K562 (cell line): Measurements from ENCODE around the gene MAP2K6. TPM values are rescaled to one million over a fixed set of nuclear protein-coding genes. Genes with fewer than 3 reads are reported as not detected.

ENCODE experiments used
- ATAC-seq: fragments of 200-7000 bp; cut with Tn5 transposase; 3 replicates; pipeline ENCODE4 v1.9.1; 2020; ENCODE audit warnings: moderate library complexity
- BruUV-seq: library from RNA; stranded (reverse); fragments of 400-500 nt; replicated peaks from 2 replicates; lab custom pipeline; 2021; lab: Mats Ljungman, UMichigan
- CTCF ChIA-PET: fragments of 300-600 bp; formaldehyde crosslinking; extraction: SDS; loops from one replicate; lab custom pipeline; 2021; ENCODE audit warnings: low intra/inter-chr PET ratio; lab: Yijun Ruan, JAX
- POLR2A ChIA-PET: fragments of 300-600, 350-650 bp; sonication (Branson Sonifier 250); formaldehyde crosslinking; extraction: SDS; loops from one replicate; lab custom pipeline; 2021; ENCODE audit warnings: antibody characterized with exemption, inconsistent platforms; lab: Yijun Ruan, JAX
- DNase-seq, 4 experiments: peaks; one replicate each; pipeline versions ENCODE4 v3.0.0 to v3.0.0-alpha.2; 2011 to 2018; ENCODE audit warnings: low spot score in 3 of 4, mixed read lengths in 3 of 4; ENCODE audit errors: extremely low read depth in 1 of 4
- FAIRE-seq: peaks from 2 replicates; lab custom pipeline; 2011; peaks lifted over from hg19 to GRCh38; lab: Jason Lieb, UNC
- H2AFZ ChIP-seq: 2 replicates; pipeline ENCODE4 v1.6.0; 2011; ENCODE audit warnings: low read depth, low read length, control low read depth, inconsistent platforms
- H3K27ac ChIP-seq: fragments of 200-600 bp; 3 replicates; pipeline ENCODE4 v1.8.0; 2011; ENCODE audit warnings: low read depth, mild to moderate bottlenecking, control low read depth, inconsistent platforms, low read length, moderate library complexity, mixed read lengths; ENCODE audit errors: extremely low read depth
- H3K27me3 ChIP-seq, 2 experiments: fragments of 300-600 bp in 1 of 2; 2 replicates in 1 of 2; 3 replicates in 1 of 2; pipeline versions ENCODE4 v1.6.0 to v1.8.0; 2011; ENCODE audit warnings: inconsistent platforms in 2 of 2, low read length in 2 of 2, mild to moderate bottlenecking in 1 of 2, mixed read lengths in 1 of 2, moderate library complexity in 1 of 2; ENCODE audit not compliant: control insufficient read depth in 2 of 2, insufficient read depth in 2 of 2
- H3K36me3 ChIP-seq: fragments of 300-600 bp; 3 replicates; pipeline ENCODE4 v1.8.0; 2011; ENCODE audit warnings: mild to moderate bottlenecking, low read length, inconsistent platforms; ENCODE audit not compliant: control insufficient read depth, insufficient read depth
- H3K4me1 ChIP-seq, 2 experiments: fragments of 200-600 bp in 1 of 2; replicated peaks in 1 of 2; 2 replicates in 1 of 2; 3 replicates in 1 of 2; pipeline versions ENCODE4 v1.5.1 to v1.8.0; 2011; ENCODE audit warnings: inconsistent platforms in 2 of 2, low read length in 2 of 2, mild to moderate bottlenecking in 1 of 2, mixed read lengths in 1 of 2, moderate library complexity in 1 of 2; ENCODE audit not compliant: control insufficient read depth in 2 of 2, insufficient read depth in 2 of 2
- H3K4me2 ChIP-seq: 2 replicates; pipeline ENCODE4 v1.6.1; 2011; ENCODE audit warnings: low read length, control low read depth, inconsistent platforms, mixed read lengths; ENCODE audit not compliant: insufficient read depth
- H3K4me3 ChIP-seq: fragments of 200-600 bp; sonication (generic), shearing (Covaris generic); 2 replicates; pipeline ENCODE4 v1.5.1; 2016; ENCODE audit warnings: control low read depth, inconsistent platforms
- H3K79me2 ChIP-seq: fragments of 200-600 bp; 3 replicates; pipeline ENCODE4 v1.8.0; 2011; ENCODE audit warnings: low read length, inconsistent platforms; ENCODE audit not compliant: control insufficient read depth, insufficient read depth
- H3K9ac ChIP-seq, 2 experiments: 2 replicates each; pipeline versions ENCODE4 v1.6.0 to v1.6.1; 2011; ENCODE audit warnings: low read depth in 2 of 2, low read length in 2 of 2, control low read depth in 1 of 2, inconsistent platforms in 1 of 2, mild to moderate bottlenecking in 1 of 2, mixed read lengths in 1 of 2; ENCODE audit not compliant: insufficient read depth in 1 of 2
- H3K9me1 ChIP-seq: one replicate; pipeline ENCODE4 v1.6.0; 2011; ENCODE audit warnings: inconsistent platforms, mild to moderate bottlenecking, low read length, moderate library complexity; ENCODE audit not compliant: control insufficient read depth, insufficient read depth
- H3K9me3 ChIP-seq: replicated peaks from 2 replicates; pipeline ENCODE4 v1.5.1; 2011; ENCODE audit warnings: low read depth, low read length, inconsistent platforms; ENCODE audit not compliant: control insufficient read depth, insufficient read depth
- H4K20me1 ChIP-seq: replicated peaks from 2 replicates; pipeline ENCODE4 v1.6.1; 2011; ENCODE audit warnings: low read length, inconsistent platforms, mixed read lengths; ENCODE audit not compliant: control insufficient read depth, insufficient read depth
- ATF7 ChIP-seq: fragments of 450-650 bp; IDR thresholded peaks from 2 replicates; pipeline ENCODE4 v1.7.1; 2014; ENCODE audit warnings: mild to moderate bottlenecking, moderate library complexity
- CBX3 ChIP-seq, 2 experiments: IDR thresholded peaks; 1 replicate in 1 of 2; 2 replicates in 1 of 2; pipeline ENCODE4 v1.6.1; 2012; ENCODE audit warnings: inconsistent platforms in 2 of 2, low read length in 2 of 2, borderline replicate concordance in 1 of 2, control low read depth in 1 of 2
- LEF1 ChIP-seq: fragments of 450-650 bp; IDR thresholded peaks from 2 replicates; pipeline ENCODE4 v1.6.1; 2016; ENCODE audit warnings: mild to moderate bottlenecking
- PRMT5 ChIP-seq: sonication (generic); formaldehyde crosslinking; IDR thresholded peaks from 2 replicates; pipeline ENCODE4 v1.5.0; 2020; ENCODE audit warnings: missing genetic modification reagents
- SOX6 ChIP-seq: fragments of 450-650 bp; IDR thresholded peaks from 2 replicates; pipeline ENCODE4 v1.6.1; 2014; ENCODE audit warnings: mild to moderate bottlenecking
- ZNF79 ChIP-seq: fragments of 250-450 bp; sonication (Bioruptor Pico); IDR thresholded peaks from 2 replicates; pipeline ENCODE4 v1.4.0; 2020; ENCODE audit warnings: low read depth, mild to moderate bottlenecking, moderate library complexity
- WGBS: fragments of 100-300 bp; shearing (Covaris generic); methylation state at CpG from one replicate; pipeline ENCODE4 v1.1.6; 2016; ENCODE audit warnings: low coverage, mixed read lengths; ENCODE audit not compliant: insufficient coverage; ENCODE audit errors: missing lambda C conversion rate; 5-methylcytosine and 5-hydroxymethylcytosine counted together
- in situ Hi-C: fragments of 300-500 bp; cut with MboI; formaldehyde crosslinking; loops from 4 replicates; pipeline ENCODE4 v1.15.0; 2018; ENCODE audit warnings: inconsistent platforms, mixed read lengths
- intact Hi-C: fragments of 100-400 bp; cut with micrococcal nuclease; formaldehyde crosslinking; loops from 2 replicates; pipeline ENCODE4 v1.14.2; 2022
- polyA plus RNA-seq, 8 experiments: library from polyadenylated mRNA; depleted of rRNA in 4 of 8; stranded (reverse) in 5 of 8; unstranded in 3 of 8; fragments of >200 nt; fragmentation: Nextera tagmentation in 2 of 8; fragmentation: Illumina TruSeq in 1 of 8; extraction: Ambion mirVana in 2 of 8; extraction: Trizol in 1 of 8; gene quantifications; 2 replicates each; pipeline versions ENCODE4 v1.2.1 to v1.2.3, GENCODE V29; 2011 to 2014; ENCODE audit warnings: inconsistent platforms in 1 of 8, missing spikeins in 1 of 8
- total RNA-seq, 7 experiments: library from RNA; depleted of rRNA in 6 of 7; stranded (reverse); fragments of >200 nt in 6 of 7; fragmentation: Illumina TruSeq in 2 of 7; extraction: Trizol in 2 of 7; gene quantifications; 2 replicates each; pipeline versions ENCODE4 v1.2.1 to v1.2.3, GENCODE V29; 2011 to 2021; ENCODE audit warnings: low replicate concordance in 1 of 7
- TF ChIP-seq, protein P1 (sequence below): fragments of 450-650 bp; IDR thresholded peaks from one replicate; pipeline ENCODE4 v1.6.1; 2018; ENCODE audit warnings: mild to moderate bottlenecking, moderate library complexity; ENCODE audit not compliant: partially characterized antibody
- TF ChIP-seq, protein P2 (sequence below): fragments of 450-650 bp; IDR thresholded peaks from 2 replicates; pipeline ENCODE4 v1.6.1; 2016; ENCODE audit warnings: borderline replicate concordance
- TF ChIP-seq, protein P3 (sequence below): sonication (generic); formaldehyde crosslinking; IDR thresholded peaks from 2 replicates; pipeline ENCODE4 v1.8.0; 2022; ENCODE audit warnings: mild to moderate bottlenecking, missing genetic modification reagents

Gene MAP2K6
- total and polyA plus RNA-seq, 9 of the 15 experiments (the other 6 are each of a cell fraction or from before 2014, with no cell fraction given): 0.07 to 0.13 TPM; not detected in 7

DNA sequence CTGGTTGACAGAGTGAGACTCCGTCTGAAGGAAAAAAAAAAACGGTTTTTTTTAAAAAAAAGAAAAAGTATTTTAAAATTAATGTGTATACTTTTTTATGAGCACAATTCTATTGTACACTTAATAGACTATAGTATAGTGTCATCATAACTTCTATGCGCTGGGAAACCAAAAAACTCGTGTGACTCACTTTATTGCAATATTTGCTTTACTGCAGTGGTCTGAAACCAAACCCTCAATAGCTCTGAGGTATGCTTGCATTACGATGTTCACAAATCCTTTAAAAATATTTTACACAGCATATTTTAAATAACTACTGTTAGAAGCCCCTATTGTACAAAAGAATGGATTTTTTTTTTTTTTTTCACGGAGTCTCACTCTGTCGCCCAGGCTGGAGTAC, 12.4 kb upstream of the MAP2K6 start:
- no peak for FAIRE-seq
- Histone ChIP-seq H3K9ac (no peak overlapping the region), H3K4me1 (no peaks in the 10 kb centered on the region), H4K20me1 (no peaks in the 10 kb centered on the region), H3K36me3 (no peaks in the 10 kb centered on the region), H3K79me2 (no peaks in the 10 kb centered on the region), H3K9me1 (no peaks in the 10 kb centered on the region), H3K27ac (no peak overlapping the region), H3K9me3 (no peaks in the 10 kb centered on the region), H2AFZ (no peak overlapping the region), H3K4me2 (no peak overlapping the region), H3K4me3 (no peak overlapping the region), H3K27me3 (no peaks in the 10 kb centered on the region)
- WGBS: 0% methylated on average over 7 of the region's 7 CpGs
- no TSS peak for BruUV-seq
- in situ Hi-C loops (no loop called here), intact Hi-C loops (no loop called here)
- ChIA-PET CTCF (no interaction called here), POLR2A (no interaction called here)
- no peak for DNase-seq
- TF ChIP-seq SOX6: no peak
- TF ChIP-seq, protein P1, sequence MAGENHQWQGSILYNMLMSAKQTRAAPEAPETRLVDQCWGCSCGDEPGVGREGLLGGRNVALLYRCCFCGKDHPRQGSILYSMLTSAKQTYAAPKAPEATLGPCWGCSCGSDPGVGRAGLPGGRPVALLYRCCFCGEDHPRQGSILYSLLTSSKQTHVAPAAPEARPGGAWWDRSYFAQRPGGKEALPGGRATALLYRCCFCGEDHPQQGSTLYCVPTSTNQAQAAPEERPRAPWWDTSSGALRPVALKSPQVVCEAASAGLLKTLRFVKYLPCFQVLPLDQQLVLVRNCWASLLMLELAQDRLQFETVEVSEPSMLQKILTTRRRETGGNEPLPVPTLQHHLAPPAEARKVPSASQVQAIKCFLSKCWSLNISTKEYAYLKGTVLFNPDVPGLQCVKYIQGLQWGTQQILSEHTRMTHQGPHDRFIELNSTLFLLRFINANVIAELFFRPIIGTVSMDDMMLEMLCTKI: no peak
- no peak for TF ChIP-seq PRMT5 (CRISPR knock-in tag)
- TF ChIP-seq ATF7: no peak
- ATAC-seq: no peak

DNA sequence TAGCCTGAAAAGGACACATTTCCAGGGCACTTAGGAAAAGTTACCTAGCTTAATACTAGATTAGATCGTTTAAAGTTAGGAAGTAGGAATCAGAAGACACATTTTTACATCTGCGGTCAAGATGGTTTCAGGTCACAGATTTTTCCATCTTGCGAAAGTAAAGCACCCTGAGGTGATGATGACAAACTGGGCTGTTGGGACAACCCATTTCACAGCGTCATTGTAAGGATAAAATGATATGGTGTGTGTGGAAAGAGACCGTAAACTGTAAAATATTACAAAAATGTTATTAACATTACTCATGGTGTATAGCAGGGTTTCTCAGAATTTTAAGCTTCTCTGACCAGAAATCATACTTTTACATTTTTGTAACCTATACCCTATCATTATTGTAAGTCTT, 10.1 kb upstream of the MAP2K6 start:
- intact Hi-C loops (no loop called here), in situ Hi-C loops (no loop called here)
- ChIA-PET POLR2A (no interaction called here), CTCF (no interaction called here)
- Histone ChIP-seq H3K9me1 (no peaks in the 10 kb centered on the region), H3K4me1 (no peaks in the 10 kb centered on the region), H3K79me2 (no peaks in the 10 kb centered on the region), H3K4me3 (no peak overlapping the region), H3K27ac (no peak overlapping the region), H3K9ac (no peak overlapping the region), H4K20me1 (no peaks in the 10 kb centered on the region), H3K4me2 (no peak overlapping the region), H3K36me3 (no peaks in the 10 kb centered on the region), H3K27me3 (no peaks in the 10 kb centered on the region), H2AFZ (no peak overlapping the region), H3K9me3 (no peaks in the 10 kb centered on the region)
- DNase-seq (no peak), FAIRE-seq (no peak), ATAC-seq (no peak)
- WGBS: 1% methylated on average over 5 of the region's 5 CpGs
- BruUV-seq: no TSS peak
- TF ChIP-seq, protein P2, sequence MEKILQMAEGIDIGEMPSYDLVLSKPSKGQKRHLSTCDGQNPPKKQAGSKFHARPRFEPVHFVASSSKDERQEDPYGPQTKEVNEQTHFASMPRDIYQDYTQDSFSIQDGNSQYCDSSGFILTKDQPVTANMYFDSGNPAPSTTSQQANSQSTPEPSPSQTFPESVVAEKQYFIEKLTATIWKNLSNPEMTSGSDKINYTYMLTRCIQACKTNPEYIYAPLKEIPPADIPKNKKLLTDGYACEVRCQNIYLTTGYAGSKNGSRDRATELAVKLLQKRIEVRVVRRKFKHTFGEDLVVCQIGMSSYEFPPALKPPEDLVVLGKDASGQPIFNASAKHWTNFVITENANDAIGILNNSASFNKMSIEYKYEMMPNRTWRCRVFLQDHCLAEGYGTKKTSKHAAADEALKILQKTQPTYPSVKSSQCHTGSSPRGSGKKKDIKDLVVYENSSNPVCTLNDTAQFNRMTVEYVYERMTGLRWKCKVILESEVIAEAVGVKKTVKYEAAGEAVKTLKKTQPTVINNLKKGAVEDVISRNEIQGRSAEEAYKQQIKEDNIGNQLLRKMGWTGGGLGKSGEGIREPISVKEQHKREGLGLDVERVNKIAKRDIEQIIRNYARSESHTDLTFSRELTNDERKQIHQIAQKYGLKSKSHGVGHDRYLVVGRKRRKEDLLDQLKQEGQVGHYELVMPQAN: no peak
- TF ChIP-seq LEF1: no peak
- TF ChIP-seq, protein P3, sequence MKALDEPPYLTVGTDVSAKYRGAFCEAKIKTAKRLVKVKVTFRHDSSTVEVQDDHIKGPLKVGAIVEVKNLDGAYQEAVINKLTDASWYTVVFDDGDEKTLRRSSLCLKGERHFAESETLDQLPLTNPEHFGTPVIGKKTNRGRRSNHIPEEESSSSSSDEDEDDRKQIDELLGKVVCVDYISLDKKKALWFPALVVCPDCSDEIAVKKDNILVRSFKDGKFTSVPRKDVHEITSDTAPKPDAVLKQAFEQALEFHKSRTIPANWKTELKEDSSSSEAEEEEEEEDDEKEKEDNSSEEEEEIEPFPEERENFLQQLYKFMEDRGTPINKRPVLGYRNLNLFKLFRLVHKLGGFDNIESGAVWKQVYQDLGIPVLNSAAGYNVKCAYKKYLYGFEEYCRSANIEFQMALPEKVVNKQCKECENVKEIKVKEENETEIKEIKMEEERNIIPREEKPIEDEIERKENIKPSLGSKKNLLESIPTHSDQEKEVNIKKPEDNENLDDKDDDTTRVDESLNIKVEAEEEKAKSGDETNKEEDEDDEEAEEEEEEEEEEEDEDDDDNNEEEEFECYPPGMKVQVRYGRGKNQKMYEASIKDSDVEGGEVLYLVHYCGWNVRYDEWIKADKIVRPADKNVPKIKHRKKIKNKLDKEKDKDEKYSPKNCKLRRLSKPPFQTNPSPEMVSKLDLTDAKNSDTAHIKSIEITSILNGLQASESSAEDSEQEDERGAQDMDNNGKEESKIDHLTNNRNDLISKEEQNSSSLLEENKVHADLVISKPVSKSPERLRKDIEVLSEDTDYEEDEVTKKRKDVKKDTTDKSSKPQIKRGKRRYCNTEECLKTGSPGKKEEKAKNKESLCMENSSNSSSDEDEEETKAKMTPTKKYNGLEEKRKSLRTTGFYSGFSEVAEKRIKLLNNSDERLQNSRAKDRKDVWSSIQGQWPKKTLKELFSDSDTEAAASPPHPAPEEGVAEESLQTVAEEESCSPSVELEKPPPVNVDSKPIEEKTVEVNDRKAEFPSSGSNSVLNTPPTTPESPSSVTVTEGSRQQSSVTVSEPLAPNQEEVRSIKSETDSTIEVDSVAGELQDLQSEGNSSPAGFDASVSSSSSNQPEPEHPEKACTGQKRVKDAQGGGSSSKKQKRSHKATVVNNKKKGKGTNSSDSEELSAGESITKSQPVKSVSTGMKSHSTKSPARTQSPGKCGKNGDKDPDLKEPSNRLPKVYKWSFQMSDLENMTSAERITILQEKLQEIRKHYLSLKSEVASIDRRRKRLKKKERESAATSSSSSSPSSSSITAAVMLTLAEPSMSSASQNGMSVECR (CRISPR knock-in tag): no peak
- no peak for TF ChIP-seq CBX3 (IDR thresholded peaks at IDR 0.05; ENCODE audit: borderline replicate concordance in 1 of 2, low read length in 2 of 2)
- TF ChIP-seq ZNF79 (CRISPR knock-in tag): no peak
